Embryonic facial prominence (tissue), 1 donor: ENCODE data around the gene MT1X.
"Not testable (repeated sequence)": the region's sequence is repeated elsewhere in the genome, so short reads cannot be mapped to it uniquely, and the experiment has no call there.

Experiments
- DNase-seq: peaks from one replicate; pipeline ENCODE4 v3.0.0-alpha.2; 2016; ENCODE audit errors: extremely low spot score

MT1X gene

GRCh38 chr16:56710181-56710737 is 28.0 kb downstream of the MT1X start:
- DNase-seq: no peak

GRCh38 chr16:56711862-56712261 is 29.6 kb downstream of the MT1X start:
- no peak for DNase-seq

- DNase-seq: no peak
Measured at GRCh38 chr16:56713794-56714193, 31.5 kb downstream of the MT1X start.

GRCh38 chr16:56715126-56715525 is 32.9 kb downstream of the MT1X start:
- DNase-seq: no peak

GRCh38 chr16:56716761-56717160 is 34.5 kb downstream of the MT1X start:
- no peak for DNase-seq

DNA sequence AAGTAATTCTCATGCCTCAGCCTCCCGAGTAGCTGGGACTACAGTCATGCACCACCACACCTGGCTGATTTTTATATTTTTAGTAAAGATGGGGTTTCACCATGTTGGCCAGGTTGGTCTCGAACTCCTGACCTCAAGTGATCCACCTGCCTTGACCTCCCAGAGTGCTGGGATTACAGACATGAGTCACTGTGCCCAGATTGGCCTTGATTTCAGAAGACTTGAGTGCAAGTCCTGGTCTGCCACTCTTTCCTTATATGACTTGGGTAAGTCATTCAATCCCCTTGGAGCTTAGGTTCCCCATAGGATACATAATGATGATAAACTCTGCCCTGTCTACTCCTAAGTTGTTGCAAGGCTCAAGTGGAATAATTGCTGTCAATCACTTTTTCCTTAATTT is 35.3 kb downstream of the MT1X start:
- not testable (repeated sequence) for DNase-seq

DNA sequence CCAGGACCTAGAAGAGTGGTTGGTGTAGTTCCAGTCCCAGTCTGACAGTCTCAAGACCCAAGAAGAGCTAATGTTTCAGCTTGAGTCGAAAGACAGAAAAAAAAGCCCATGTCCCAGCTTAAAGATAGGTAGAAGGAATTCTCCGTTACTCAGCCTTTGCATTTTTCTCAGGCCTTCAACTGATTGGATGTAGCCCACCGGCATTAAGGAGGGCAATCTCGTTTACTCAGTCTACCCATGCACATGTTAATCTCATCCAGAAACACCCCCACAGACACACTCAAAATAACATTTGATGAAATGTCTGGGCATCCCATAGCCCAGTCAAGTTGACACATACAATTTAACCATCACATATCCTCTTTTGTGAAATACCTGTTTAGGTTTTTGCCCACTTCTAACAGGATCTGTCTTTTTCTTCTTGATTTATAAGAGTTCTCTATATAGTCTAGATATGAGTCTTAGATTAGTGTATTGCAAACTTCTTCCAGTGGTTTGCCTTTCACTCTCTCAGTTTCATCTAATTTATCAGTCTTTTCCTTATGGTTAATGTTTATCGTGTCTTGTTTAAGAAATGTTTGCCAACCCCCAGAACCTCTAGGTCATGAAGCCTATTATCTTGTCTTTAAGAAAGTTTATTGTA is 40.1 kb downstream of the MT1X start:
- DNase-seq: no peak

- no peak for DNase-seq
Measured at GRCh38 chr16:56724191-56724590, 41.9 kb downstream of the MT1X start.

DNA sequence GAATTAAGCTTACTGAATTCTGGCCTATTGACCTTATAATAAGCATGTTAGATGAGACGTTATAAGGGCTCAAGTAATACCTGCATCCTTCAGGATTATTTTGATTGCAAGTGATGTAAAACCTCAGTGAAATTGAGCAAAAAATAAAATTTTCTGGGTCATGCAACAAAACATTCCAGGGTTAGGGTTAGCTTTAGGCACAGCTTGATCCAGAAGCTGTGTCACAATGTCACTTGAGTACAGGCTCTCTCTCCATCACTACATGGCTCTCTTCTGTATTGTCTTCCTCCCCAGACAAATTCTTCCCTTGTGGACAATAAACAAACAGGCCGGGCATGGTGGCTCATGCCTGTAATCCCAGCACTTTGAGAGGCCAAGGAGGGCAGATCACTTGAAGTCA is 44.0 kb downstream of the MT1X start:
- DNase-seq: no peak

GRCh38 chr16:56726926-56727325 is 44.7 kb downstream of the MT1X start:
- no peak for DNase-seq

DNA sequence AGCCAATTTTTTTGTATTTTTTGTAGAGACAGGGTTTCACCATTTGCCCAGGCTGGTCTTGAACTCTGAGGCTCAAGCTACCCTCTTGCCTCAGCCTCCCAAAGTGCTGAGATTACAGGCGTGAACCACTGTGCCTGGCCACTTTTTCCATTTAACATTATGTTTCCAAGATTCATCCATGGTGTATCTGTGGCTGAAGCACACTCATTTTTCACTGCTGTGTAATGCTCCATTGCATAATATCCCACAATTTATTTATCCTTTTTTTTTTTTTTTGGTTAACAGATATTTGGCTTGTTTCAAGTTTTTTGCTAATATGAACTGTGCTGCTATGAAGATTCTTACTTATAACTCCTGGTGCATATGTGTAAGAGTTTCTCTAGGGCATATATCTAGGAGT is 45.8 kb downstream of the MT1X start:
- DNase-seq: no peak

DNA sequence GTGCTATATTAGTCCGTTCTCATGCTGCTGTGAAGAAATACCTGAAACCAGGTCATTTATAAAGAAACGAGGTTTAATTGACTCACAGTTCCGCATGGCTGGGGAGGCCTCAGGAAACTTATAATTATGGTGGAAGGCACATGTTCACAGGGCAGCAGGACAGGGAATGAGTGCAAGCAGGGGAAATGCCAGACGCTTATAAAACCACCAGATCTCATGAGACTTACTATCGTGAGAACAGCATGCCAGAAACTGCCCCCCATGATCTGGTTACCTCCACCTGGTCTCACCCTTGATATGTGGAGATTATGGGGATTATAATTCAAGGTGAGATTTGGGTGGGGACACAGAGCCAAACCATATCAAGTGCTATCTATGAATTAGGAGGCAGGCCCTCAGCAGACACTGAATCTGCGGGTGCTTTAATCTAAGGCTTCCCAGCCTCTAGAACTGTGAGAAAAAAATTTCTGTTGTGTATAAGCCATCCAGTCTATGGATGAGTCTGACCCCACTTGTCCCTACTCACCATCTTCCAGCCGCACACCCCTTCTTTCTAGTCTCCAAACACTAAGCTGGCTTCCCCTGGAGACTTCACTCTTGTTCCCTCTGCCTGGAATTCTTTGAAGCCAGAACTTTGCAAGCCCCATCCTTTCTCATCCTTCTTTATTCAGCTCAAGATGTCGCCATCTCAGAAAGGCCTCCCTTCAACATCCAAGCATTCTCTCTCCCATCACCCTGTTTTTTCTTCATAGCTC is 46.9 kb downstream of the MT1X start:
- no peak for DNase-seq

- DNase-seq: peak; percentile 90
Measured at GRCh38 chr16:56729735-56730662, 47.7 kb downstream of the MT1X start, which contains the start of gene NUP93. TSS of gene NUP93 (plus strand) at chr16:56730129. CDS start at chr16:56748248, 18,119 bp downstream.

DNA sequence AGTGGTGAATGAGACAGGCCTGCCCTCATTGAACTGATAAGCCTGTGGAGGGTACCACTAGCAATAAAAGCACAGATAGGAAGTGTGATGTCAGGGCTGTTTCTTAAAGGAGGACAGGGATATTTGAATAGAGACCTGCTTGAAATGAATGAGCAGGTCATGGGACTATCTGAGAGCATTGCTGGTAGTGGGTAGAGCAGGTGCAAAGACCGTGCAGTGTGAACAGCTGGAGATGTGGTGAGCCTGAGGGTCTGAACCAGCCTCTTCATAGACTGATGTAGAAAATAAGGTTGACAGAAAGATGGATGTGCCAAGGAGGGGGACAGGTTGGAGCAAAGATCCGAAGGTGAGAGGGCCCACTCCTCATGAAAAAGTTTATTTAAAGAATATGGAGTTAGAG is 50.1 kb downstream of the MT1X start:
- no peak for DNase-seq

- no peak for DNase-seq
Measured at GRCh38 chr16:56732832-56733231, 50.6 kb downstream of the MT1X start.
